ENCODE measurements around the gene ACSM2A. TPM values are rescaled to one million over a fixed set of nuclear protein-coding genes. Genes with fewer than 3 reads are reported as not detected.

The ACSM2A gene, protein sequence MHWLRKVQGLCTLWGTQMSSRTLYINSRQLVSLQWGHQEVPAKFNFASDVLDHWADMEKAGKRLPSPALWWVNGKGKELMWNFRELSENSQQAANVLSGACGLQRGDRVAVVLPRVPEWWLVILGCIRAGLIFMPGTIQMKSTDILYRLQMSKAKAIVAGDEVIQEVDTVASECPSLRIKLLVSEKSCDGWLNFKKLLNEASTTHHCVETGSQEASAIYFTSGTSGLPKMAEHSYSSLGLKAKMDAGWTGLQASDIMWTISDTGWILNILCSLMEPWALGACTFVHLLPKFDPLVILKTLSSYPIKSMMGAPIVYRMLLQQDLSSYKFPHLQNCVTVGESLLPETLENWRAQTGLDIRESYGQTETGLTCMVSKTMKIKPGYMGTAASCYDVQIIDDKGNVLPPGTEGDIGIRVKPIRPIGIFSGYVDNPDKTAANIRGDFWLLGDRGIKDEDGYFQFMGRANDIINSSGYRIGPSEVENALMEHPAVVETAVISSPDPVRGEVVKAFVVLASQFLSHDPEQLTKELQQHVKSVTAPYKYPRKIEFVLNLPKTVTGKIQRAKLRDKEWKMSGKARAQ
- not detected in 2 replicates for total RNA-seq

DNA sequence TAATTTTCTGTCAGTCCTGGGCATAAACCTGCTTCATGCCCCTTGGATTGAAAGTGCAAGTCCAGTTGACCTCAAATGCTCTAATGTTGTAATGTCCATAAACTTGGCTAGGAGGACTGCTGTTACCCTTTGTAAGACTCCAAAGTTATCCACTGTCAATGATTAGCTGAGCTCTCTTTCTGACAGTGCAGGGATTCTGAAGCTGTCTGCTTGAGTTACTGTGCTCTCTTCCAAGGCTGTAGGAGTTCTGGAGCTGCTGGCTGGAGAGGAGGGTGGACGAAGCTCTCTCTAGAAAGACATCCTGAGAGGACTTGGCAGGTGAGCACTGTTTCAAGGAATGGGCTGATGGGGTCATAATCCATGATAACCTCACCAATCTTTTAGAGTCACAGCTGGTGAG is at the start of gene ACSM2A:
TSS of gene ACSM2A (plus strand) at position 158 of the 400 bp plus-strand sequence. CDS start 8,594 bp downstream, outside the sequence.

DNA sequence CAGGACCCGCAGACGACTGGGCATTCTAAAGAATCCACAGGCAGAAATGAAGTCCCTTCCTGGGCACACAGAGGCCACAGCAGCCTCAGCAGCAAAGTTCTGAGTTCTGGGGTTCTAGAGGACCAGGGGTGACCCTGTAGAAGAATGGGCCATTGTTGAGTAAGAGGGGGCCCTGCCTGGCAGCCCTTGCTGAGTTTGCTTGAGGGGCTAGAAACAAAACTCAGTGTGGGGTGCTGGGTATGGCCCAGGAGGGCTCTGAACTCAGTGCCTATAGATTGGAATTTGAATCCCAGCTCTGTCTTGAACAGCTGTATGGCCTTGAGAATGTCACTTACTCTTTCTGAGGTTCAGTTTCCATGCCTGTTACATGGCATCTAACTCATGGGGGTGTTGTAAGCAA is 46.7 kb upstream of the ACSM2A start, which contains the start of gene PDILT:
TSS of gene PDILT (minus strand) at position 101 of the 400 bp plus-strand sequence. CDS start 5,437 bp downstream, outside the sequence.

DNA sequence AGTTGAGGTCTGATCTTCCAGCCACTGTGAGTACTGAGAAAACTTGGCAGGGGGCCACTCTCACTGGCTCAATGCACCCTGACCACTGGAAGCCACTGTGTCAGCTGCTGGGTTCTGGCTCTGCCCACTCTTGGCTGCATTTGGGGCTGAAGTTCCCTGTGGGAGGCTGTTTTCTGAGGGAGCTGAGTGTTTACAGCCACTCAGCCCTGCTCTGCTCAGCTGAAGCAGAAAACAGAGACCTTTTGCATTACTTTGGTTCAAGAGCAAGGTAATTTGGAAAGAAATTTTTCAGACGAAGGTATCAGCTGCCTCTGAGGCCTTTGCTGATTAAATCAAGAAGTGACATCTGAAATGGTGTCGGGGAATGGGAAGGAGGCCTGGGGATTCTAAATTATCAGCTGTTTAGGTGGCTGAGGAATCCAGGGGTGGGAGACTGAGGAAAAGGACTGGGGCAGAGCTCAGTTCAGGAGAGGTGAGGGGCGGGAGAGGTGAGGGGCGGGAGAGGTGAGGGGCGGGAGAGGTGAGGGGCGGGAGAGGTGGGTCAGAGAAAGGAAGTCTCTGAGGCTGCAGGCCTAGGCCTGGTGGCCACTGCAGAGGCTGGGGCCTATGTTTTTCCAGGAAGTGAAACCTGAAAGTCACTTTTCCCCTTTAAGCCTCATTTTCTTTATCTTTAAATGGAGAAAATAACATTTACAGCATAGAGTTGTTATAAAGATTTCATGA is 41.8 kb upstream of the ACSM2A start, which contains the start of gene ACSM5:
TSS of gene ACSM5 (plus strand) at position 137 of the 723 bp plus-strand sequence. CDS start 1,951 bp downstream, outside the sequence.

Other genes starting within 250 kb of the ACSM2A start
- not detected in 2 replicates for gene GP2, start 124.0 kb upstream of the ACSM2A start, total RNA-seq
- not detected in 2 replicates for gene UMOD, start 98.8 kb upstream of the ACSM2A start, total RNA-seq
- gene PDILT, start 46.8 kb upstream of the ACSM2A start, total RNA-seq: not detected in 2 replicates
- not detected in 2 replicates for gene ACSM5, start 42.0 kb upstream of the ACSM2A start, total RNA-seq
- not detected in 2 replicates for gene ACSM2B, start 124.8 kb downstream of the ACSM2A start, total RNA-seq
- not detected in 2 replicates for gene ACSM1, start 246.2 kb downstream of the ACSM2A start, total RNA-seq

Data from myometrial cell (primary cell).